ENCODE measurements around the gene OSBPL7. TPM values are rescaled to one million over a fixed set of nuclear protein-coding genes. Genes with fewer than 3 reads are reported as not detected.
A peak's percentile ranks its signal among the peaks of the same experiment; 100 is the strongest.

Gene OSBPL7
- total and polyA plus RNA-seq, 2 of the 13 experiments (the other 11 are each of a cell fraction or from before 2014, with no cell fraction given), result 4.7 to 6.6 TPM

DNA sequence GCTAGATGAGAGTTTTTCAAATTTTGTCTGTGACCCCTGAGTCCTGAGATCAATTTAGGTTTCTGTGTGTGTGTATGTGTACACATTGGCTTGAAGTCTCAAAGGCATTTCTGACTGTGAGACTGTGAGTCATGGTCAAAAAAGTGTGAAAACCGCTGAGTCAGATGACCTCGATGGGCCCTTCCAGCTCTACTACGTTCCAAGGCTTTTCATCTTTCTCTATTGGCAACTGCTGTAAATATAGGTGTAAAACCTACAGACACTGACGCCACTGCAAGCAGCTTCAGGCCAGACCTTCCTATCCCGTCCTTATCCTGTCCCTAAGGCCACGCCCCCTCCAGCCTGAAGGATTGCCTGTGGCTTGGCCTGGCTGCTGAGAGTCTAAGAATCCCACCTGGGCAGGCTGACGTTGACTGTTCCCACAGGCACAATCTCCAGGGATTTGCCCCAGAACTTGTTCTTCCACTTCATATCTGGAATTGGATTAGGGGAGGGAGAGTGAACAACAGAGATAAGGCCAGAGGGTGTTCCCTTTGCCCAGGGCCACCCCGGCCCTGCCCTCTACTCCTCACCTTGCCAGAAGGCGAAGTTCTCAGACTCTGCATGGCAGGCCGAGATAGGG, 11.3 kb downstream of the OSBPL7 start (continued):
- TF ChIP-seq, protein P1, sequence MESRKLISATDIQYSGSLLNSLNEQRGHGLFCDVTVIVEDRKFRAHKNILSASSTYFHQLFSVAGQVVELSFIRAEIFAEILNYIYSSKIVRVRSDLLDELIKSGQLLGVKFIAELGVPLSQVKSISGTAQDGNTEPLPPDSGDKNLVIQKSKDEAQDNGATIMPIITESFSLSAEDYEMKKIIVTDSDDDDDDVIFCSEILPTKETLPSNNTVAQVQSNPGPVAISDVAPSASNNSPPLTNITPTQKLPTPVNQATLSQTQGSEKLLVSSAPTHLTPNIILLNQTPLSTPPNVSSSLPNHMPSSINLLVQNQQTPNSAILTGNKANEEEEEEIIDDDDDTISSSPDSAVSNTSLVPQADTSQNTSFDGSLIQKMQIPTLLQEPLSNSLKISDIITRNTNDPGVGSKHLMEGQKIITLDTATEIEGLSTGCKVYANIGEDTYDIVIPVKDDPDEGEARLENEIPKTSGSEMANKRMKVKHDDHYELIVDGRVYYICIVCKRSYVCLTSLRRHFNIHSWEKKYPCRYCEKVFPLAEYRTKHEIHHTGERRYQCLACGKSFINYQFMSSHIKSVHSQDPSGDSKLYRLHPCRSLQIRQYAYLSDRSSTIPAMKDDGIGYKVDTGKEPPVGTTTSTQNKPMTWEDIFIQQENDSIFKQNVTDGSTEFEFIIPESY (CRISPR knock-in tag; IDR thresholded peaks at IDR 0.05), result peak; percentile 22; the same call in 1 of the 2 replicates
- TF ChIP-seq, protein P2, sequence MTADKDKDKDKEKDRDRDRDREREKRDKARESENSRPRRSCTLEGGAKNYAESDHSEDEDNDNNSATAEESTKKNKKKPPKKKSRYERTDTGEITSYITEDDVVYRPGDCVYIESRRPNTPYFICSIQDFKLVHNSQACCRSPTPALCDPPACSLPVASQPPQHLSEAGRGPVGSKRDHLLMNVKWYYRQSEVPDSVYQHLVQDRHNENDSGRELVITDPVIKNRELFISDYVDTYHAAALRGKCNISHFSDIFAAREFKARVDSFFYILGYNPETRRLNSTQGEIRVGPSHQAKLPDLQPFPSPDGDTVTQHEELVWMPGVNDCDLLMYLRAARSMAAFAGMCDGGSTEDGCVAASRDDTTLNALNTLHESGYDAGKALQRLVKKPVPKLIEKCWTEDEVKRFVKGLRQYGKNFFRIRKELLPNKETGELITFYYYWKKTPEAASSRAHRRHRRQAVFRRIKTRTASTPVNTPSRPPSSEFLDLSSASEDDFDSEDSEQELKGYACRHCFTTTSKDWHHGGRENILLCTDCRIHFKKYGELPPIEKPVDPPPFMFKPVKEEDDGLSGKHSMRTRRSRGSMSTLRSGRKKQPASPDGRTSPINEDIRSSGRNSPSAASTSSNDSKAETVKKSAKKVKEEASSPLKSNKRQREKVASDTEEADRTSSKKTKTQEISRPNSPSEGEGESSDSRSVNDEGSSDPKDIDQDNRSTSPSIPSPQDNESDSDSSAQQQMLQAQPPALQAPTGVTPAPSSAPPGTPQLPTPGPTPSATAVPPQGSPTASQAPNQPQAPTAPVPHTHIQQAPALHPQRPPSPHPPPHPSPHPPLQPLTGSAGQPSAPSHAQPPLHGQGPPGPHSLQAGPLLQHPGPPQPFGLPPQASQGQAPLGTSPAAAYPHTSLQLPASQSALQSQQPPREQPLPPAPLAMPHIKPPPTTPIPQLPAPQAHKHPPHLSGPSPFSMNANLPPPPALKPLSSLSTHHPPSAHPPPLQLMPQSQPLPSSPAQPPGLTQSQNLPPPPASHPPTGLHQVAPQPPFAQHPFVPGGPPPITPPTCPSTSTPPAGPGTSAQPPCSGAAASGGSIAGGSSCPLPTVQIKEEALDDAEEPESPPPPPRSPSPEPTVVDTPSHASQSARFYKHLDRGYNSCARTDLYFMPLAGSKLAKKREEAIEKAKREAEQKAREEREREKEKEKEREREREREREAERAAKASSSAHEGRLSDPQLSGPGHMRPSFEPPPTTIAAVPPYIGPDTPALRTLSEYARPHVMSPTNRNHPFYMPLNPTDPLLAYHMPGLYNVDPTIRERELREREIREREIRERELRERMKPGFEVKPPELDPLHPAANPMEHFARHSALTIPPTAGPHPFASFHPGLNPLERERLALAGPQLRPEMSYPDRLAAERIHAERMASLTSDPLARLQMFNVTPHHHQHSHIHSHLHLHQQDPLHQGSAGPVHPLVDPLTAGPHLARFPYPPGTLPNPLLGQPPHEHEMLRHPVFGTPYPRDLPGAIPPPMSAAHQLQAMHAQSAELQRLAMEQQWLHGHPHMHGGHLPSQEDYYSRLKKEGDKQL (CRISPR knock-in tag; IDR thresholded peaks at IDR 0.05; ENCODE audit: low read depth), result peak; percentile 65; the same call in 1 of the 2 replicates
- no peak for TF ChIP-seq CCAR2 (optimal IDR thresholded peaks at IDR 0.05; ENCODE audit: low read depth, low read length)
- TF ChIP-seq NFE2 (CRISPR knock-in tag; IDR thresholded peaks at IDR 0.05), result peak; percentile 16; the same call in 1 of the 2 replicates
- TF ChIP-seq MAFF (IDR thresholded peaks at IDR 0.05; ENCODE audit: low read depth, low read length), result peak; percentile 98
- TF ChIP-seq, protein P3, sequence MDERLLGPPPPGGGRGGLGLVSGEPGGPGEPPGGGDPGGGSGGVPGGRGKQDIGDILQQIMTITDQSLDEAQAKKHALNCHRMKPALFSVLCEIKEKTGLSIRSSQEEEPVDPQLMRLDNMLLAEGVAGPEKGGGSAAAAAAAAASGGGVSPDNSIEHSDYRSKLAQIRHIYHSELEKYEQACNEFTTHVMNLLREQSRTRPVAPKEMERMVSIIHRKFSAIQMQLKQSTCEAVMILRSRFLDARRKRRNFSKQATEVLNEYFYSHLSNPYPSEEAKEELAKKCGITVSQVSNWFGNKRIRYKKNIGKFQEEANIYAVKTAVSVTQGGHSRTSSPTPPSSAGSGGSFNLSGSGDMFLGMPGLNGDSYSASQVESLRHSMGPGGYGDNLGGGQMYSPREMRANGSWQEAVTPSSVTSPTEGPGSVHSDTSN (CRISPR knock-in tag; IDR thresholded peaks at IDR 0.05), result no peak
- TF ChIP-seq FOSL2 (CRISPR knock-in tag; IDR thresholded peaks at IDR 0.05), result peak; percentile 98
- TF ChIP-seq, protein P4, sequence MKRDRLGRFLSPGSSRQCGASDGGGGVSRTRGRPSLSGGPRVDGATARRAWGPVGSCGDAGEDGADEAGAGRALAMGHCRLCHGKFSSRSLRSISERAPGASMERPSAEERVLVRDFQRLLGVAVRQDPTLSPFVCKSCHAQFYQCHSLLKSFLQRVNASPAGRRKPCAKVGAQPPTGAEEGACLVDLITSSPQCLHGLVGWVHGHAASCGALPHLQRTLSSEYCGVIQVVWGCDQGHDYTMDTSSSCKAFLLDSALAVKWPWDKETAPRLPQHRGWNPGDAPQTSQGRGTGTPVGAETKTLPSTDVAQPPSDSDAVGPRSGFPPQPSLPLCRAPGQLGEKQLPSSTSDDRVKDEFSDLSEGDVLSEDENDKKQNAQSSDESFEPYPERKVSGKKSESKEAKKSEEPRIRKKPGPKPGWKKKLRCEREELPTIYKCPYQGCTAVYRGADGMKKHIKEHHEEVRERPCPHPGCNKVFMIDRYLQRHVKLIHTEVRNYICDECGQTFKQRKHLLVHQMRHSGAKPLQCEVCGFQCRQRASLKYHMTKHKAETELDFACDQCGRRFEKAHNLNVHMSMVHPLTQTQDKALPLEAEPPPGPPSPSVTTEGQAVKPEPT (CRISPR knock-in tag; IDR thresholded peaks at IDR 0.05; ENCODE audit: low read depth), result no peak
- peak; percentile 81 for TF ChIP-seq NFE2L2 (IDR thresholded peaks at IDR 0.05; ENCODE audit: low read length)
- TF ChIP-seq SAP130 (CRISPR knock-in tag; IDR thresholded peaks at IDR 0.05; ENCODE audit: low read depth), result peak; percentile 32; the same call in 1 of the 2 replicates
- no peak for TF ChIP-seq ZKSCAN1 (IDR thresholded peaks at IDR 0.05; ENCODE audit: low read length)
- peak; percentile 67; the same call in 1 of the 2 replicates for TF ChIP-seq NR2F2 (IDR thresholded peaks at IDR 0.05; ENCODE audit: borderline replicate concordance, low read depth)
- no peak for TF ChIP-seq TBX2 (CRISPR knock-in tag; IDR thresholded peaks at IDR 0.05; ENCODE audit: borderline replicate concordance)
- TF ChIP-seq FOXA1 (IDR thresholded peaks at IDR 0.05), result no peak
- TF ChIP-seq FOXA1 (CRISPR knock-in tag; IDR thresholded peaks at IDR 0.05), result peak; percentile 47; the same call in 1 of the 2 replicates
- TF ChIP-seq CREM (IDR thresholded peaks at IDR 0.05), result peak; percentile 13; the same call in 1 of the 2 replicates
- TF ChIP-seq CREM (CRISPR knock-in tag; IDR thresholded peaks at IDR 0.05), result no peak

All from HepG2 (cell line).